ENCODE data around the gene INSR.
"Not testable (repeated sequence)": the region's sequence is repeated elsewhere in the genome, so short reads cannot be mapped to it uniquely, and the experiment has no call there.

The INSR gene

GRCh38 chr19:7067716-7068115, 226.5 kb downstream of the INSR start:
- no peak for TF ChIP-seq FOXK2 (IDR thresholded peaks at IDR 0.05)
- no peak for TF ChIP-seq SP1 (IDR thresholded peaks at IDR 0.05)
- TF ChIP-seq HDGF (IDR thresholded peaks at IDR 0.05; ENCODE audit: borderline replicate concordance) = no peak
- TF ChIP-seq L3MBTL2 (conservative IDR thresholded peaks at IDR 0.05) = no peak
- no peak for TF ChIP-seq ELF4 (IDR thresholded peaks at IDR 0.05)
- TF ChIP-seq PKNOX1 (IDR thresholded peaks at IDR 0.05) = no peak
- TF ChIP-seq FOXM1 (IDR thresholded peaks at IDR 0.05; ENCODE audit: borderline replicate concordance) = no peak
- no peak for TF ChIP-seq ZNF384 (IDR thresholded peaks at IDR 0.05)
- no peak for TF ChIP-seq TARDBP (IDR thresholded peaks at IDR 0.05)
- no peak for TF ChIP-seq SUZ12 (IDR thresholded peaks at IDR 0.05)
- TF ChIP-seq FOXA1 (IDR thresholded peaks at IDR 0.05) = no peak
- no peak for TF ChIP-seq LEF1 (IDR thresholded peaks at IDR 0.05; ENCODE audit: borderline replicate concordance)
- no peak for TF ChIP-seq BHLHE40 (IDR thresholded peaks at IDR 0.05; ENCODE audit: borderline replicate concordance)
- no peak for TF ChIP-seq ARNT (IDR thresholded peaks at IDR 0.05)
- TF ChIP-seq CTBP1 (IDR thresholded peaks at IDR 0.05; ENCODE audit: borderline replicate concordance) = no peak
- CTCF ChIA-PET = no interaction called here
- DNase-seq (ENCODE audit: extremely low spot score) = no peak
- POLR2A ChIA-PET = interaction anchor here (3.4 kb wide), 1 partner anchor 32 kb away, joined by 31 read pairs; no protein-coding TSS in a partner anchor

- DNase-seq (ENCODE audit: extremely low spot score); POLR2A ChIA-PET; CTCF ChIA-PET: not testable (repeated sequence)
Measured at GRCh38 chr19:7067122-7067521, 227.1 kb downstream of the INSR start.

GRCh38 chr19:7063764-7064418, 230.3 kb downstream of the INSR start:
- ChIA-PET POLR2A (interaction anchor here (1.0 kb wide), 1 partner anchor 36 kb away, joined by 4 read pairs; no protein-coding TSS in a partner anchor), CTCF (no interaction called here)
- TF ChIP-seq PKNOX1 (IDR thresholded peaks at IDR 0.05) (no peak), FOXK2 (IDR thresholded peaks at IDR 0.05) (no peak), ZNF384 (IDR thresholded peaks at IDR 0.05) (no peak), ELF4 (IDR thresholded peaks at IDR 0.05) (no peak), LEF1 (IDR thresholded peaks at IDR 0.05; ENCODE audit: borderline replicate concordance) (no peak), BHLHE40 (IDR thresholded peaks at IDR 0.05; ENCODE audit: borderline replicate concordance) (no peak), FOXM1 (IDR thresholded peaks at IDR 0.05; ENCODE audit: borderline replicate concordance) (no peak), SUZ12 (IDR thresholded peaks at IDR 0.05) (no peak), HDGF (IDR thresholded peaks at IDR 0.05; ENCODE audit: borderline replicate concordance) (no peak), TARDBP (IDR thresholded peaks at IDR 0.05) (no peak), L3MBTL2 (conservative IDR thresholded peaks at IDR 0.05) (no peak), CTBP1 (IDR thresholded peaks at IDR 0.05; ENCODE audit: borderline replicate concordance) (no peak), FOXA1 (IDR thresholded peaks at IDR 0.05) (no peak)
- DNase-seq (ENCODE audit: extremely low spot score) = no peak

- CTCF ChIA-PET = no interaction called here
- DNase-seq (ENCODE audit: extremely low spot score) = no peak
- TF ChIP-seq LEF1 (IDR thresholded peaks at IDR 0.05; ENCODE audit: borderline replicate concordance) (no peak), SP1 (IDR thresholded peaks at IDR 0.05) (no peak), L3MBTL2 (conservative IDR thresholded peaks at IDR 0.05) (no peak), BHLHE40 (IDR thresholded peaks at IDR 0.05; ENCODE audit: borderline replicate concordance) (no peak), SUZ12 (IDR thresholded peaks at IDR 0.05) (no peak), FOXA1 (IDR thresholded peaks at IDR 0.05) (no peak), TARDBP (IDR thresholded peaks at IDR 0.05) (no peak), ELF4 (IDR thresholded peaks at IDR 0.05) (no peak), FOXK2 (IDR thresholded peaks at IDR 0.05) (no peak), CTBP1 (IDR thresholded peaks at IDR 0.05; ENCODE audit: borderline replicate concordance) (no peak), ZNF384 (IDR thresholded peaks at IDR 0.05) (no peak), PKNOX1 (IDR thresholded peaks at IDR 0.05) (no peak), FOXM1 (IDR thresholded peaks at IDR 0.05; ENCODE audit: borderline replicate concordance) (no peak), NFRKB (IDR thresholded peaks at IDR 0.05) (no peak), ARNT (IDR thresholded peaks at IDR 0.05) (no peak), HDGF (IDR thresholded peaks at IDR 0.05; ENCODE audit: borderline replicate concordance) (no peak)
- POLR2A ChIA-PET = interaction anchor here (1.0 kb wide), 1 partner anchor 36 kb away, joined by 4 read pairs; no protein-coding TSS in a partner anchor
Measured at GRCh38 chr19:7063339-7063738, 230.9 kb downstream of the INSR start.
